GM19455 (cell line): Measurements from ENCODE around the gene CHERP.
"Not testable (repeated sequence)": the region's sequence is repeated elsewhere in the genome, so short reads cannot be mapped to it uniquely, and the experiment has no call there.

Experiments used
- ATAC-seq: cut with Tn5 transposase; IDR thresholded peaks from one replicate; pipeline ENCODE4 v1.9.1; 2021; ENCODE audit not compliant: unreplicated experiment

The CHERP gene

DNA sequence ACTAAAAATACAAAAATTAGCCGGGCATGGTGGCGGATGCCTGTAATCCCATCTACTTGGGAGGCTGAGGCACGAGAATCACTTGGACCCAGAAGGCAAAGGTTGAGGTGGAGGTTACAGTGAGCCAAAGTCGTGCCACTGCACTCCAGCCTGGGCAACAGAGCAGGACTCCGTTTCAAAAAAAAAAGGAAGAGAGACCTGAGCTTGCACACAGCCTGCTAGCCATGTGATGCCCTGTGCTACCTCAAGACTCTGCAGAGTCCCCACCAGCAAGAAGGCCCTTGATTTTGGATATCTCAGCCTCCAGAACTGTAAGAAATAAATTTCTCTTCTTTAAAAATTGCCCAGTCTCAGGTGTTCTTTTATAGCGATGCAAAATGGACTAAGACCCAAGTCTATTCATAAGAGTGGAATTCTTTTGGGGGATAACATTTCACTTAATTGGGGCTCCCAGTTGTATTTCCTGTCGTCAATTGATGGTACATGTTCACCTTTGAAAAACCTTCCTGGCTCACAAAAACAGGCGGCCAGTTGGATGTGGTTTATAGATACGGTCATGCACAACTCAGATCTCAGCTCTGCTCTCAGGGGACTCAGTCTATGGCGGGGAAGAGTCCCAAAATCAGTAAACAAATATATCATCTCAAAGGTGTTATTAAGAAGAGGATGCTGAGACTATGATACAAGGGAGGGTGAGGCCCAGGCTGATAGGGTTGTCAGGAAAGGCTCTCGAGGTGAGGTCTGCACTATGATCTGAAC is 2.4 kb upstream of the CHERP start:
- ATAC-seq: no peak

DNA sequence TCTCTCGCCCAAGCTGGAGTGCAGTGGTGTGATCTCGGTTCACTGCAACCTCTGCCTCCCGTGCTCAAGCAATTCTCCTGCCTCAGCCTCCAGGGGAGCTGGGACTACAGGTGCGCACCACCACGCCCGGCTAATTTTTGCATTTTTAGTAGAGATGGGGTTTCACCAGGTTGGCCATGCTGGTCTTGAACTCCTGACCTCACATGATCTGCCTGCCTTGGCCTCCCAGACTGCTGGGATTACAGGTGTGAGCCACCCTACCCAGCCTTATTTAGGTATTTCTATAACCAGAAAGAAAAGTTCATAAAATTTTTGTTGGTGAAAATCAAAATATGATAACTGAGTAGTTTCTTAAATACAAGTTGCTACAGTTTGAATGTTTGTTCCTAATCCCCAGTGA is 1.5 kb upstream of the CHERP start:
- not testable (repeated sequence) for ATAC-seq

DNA sequence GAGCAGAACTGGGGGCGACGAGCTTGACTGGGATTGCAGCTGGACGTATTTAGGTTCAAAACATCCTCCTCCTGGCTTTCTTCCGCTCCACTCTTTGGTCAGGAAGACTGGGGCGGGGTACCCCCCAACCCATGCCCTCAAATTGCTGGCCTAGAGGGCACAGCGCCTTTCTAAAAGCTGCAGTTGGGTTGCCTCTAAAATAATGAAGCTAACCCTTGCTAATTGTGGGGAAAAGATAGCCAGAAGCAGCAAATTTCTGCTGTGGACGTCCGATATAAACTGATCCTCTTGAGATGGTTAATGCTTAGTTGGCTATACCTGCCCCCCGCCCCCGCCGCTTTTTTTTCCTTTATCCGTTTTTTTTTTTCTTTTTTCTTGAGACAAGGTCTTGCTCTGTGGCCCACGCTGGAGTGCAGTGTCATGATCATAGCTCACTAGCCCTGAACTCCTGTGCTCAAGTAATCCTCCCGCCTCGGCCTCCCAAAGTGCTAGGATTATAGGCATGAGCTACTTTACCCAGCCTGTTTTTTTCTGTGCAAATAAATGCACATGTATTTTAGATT is 754 bp upstream of the CHERP start:
- ATAC-seq: no peak

DNA sequence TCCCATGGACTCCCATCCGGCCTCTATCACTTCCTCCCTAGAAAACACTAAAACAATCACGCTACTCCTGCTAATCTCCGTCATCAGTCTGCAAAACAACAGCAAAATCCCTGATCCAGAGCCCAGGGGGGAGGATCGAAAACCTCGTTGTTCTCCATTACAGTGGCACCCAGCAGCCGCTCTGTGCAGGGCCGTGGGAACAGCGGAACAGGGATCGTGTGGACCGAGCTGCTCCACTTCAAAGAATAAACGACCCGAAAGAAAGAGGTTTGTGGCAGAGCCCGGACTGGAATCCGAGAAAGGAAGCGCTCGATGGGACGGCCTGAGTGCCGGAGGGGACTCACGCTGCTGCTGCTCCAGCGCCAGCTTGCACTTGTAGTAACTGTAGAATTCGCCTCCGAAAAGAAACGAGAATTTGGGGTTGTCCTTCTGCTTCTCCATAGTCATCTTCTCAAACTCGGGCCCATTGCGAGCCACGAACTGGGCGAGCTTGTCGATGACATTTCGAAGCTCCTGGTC is 652 bp downstream of the CHERP start:
- peak; percentile 6 for ATAC-seq

DNA sequence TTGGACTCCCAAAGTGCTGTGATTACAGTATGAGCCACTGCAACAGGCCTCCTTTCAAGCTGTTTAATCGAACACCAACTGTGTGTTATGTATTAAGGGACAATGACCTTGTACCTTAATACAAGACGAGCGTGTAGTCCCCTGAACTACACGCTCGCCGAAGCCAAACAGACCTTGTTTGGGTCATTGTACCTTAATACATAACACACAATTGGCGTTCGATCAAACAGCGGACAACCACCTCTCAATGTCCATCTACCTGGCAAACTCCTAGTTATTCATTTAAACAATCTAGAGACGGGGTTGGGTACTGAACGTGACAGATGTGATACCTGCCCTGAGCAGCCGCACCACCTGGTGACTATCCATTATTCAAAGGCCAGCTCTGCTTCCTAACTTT is 1.3 kb downstream of the CHERP start:
- no peak for ATAC-seq

DNA sequence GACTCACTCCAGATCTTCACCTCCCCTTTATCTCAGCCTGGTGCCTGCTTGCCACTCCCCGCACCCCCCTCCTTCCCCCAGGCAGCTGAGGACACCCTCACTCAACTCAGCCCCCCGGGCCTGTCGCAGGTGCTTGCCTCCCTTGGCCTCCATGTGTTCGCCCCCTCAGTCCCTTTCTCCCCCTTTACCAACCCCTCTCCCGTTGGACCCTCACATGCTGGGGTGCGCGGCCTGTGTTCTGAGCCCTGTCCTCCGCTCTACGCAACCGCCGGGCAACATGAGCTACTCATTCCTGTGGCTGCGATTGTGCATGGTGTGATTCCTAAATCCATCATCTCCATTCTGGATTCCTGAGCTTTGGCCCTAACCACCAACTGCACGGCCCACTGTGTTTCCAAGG is 5.1 kb downstream of the CHERP start:
- no peak for ATAC-seq

DNA sequence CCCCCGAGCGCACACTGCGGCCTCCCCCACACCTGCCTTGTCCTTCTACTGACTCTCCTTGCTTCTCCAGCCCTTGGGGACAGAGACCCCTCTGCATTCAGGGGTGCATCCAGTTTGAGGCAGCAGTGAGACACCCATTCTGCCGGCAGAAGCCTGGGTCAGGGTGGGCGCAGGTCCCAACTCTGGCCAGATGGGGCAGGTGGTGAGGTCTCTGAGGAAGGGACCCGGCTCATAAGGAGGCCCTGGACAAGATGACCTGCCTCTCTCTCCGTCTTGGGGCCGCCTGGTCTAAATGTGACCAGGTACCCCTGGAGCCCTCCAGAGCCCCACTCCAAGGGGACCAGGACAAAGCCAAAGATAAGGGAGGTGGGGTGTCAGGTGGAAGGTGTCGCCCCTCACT is 6.1 kb downstream of the CHERP start:
- no peak for ATAC-seq

DNA sequence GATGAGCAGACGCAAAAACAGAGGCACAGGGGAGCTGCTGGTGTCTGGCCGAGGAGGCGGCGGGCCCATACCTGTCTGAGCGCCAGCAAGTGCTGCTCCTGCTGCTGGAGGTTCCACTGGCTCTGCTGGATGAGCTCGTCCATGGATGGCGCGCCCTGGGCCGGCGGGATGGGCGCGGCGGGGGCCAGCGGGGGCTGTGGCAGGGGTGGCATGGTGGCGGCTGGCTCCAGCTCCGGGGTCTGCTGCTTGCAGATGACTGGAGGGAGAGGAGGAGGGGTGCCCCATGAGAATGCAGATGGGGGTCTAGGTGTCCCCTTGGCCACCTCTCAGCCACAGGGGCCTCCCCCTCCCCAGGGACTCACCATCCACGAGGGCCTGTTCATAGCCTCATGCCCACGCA is 6.9 kb downstream of the CHERP start:
- ATAC-seq: no peak

DNA sequence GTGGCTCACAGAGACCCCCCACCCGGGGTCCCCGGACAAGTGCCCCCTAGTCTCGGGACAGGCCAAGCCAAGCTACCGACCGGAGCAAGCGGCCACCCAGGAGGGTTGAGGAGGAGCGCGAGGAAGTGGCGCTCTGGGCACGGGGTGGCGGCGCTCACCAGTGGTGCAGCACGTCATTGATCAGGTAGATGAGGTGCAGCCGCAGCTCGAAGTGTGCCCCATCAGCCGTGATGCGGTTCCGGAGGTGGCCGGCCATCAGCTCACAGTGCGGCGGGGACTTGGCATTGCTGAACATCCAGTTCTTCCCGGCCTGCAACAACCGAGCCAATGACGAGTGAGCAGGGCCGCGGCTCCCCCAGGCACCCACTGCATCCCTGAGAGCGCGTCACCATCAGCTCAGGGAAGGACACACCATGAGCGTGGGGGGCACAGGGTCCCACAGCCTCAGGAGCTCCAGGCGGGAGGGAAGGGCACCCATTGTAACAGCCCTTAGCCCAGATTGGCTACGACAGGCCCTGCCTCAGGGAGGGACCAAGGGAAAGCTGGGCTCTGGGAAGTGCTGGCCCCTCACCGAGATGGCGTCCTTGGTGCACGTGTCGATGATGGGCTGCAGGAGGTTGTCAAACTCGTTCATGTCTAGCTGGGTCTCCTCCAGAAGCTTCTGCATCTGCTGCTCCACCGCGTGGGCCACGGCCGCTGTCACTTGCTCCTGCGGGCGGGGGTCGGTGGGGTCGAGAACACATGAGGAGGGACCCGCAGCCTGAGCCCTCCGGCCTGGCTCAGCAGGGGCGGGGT is 9.6 kb downstream of the CHERP start:
- ATAC-seq: no peak

DNA sequence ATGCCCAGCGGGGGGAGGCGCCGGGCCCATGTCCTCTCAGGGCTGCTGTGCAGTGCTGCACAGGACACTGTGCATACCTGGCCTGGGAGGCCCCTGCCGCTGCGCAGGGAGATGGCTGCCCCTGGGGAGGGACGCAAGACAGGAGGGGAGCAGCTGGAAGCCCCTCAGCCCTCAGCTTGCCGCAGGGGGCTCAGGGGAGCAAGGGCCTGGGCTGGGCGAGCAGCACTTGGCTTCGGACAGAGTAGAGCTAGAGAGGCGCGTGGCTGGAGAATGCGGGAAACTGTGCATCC is 10.9 kb downstream of the CHERP start:
- no peak for ATAC-seq

DNA sequence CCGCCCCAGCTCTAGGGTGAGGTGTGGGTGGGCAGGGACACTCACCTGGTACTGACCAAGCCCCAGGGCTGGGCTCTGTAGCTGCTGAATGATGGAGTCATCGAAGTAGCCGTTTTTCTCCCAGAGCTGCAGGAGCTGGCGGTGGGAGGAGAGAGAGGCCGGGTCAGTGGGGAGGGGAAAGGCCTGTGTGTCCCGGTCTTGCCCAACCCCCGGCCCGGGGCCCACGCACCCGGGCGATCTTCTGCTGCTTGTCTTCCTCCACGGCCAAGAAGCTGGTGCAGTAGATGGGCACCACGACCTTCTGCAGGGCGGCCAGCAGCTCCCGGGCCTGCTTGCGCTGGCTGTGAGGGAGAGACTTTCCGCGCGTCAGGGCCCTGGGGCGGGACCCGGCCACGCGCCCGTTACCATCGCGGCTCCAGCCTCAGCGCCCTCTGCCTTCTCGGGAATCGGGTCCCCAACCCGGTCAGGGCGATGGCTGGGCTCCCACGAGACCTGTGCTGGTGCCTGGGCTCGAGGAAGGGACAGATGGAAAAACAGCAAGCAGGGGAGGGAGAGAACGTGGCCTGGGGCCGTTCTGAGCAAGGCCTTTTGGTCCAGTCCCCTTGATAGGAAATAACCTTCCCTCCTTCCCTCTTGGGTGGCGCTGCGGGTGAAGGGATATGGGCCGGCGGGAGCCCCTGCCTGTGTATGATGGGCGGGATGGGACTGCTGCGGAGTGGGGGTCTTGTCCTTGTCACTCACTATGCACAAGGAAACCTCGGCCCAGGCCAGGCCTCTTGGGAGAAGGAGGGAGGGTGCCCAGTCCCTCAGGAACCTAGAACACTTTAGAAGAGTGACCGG is 11.5 kb downstream of the CHERP start:
- no peak for ATAC-seq

DNA sequence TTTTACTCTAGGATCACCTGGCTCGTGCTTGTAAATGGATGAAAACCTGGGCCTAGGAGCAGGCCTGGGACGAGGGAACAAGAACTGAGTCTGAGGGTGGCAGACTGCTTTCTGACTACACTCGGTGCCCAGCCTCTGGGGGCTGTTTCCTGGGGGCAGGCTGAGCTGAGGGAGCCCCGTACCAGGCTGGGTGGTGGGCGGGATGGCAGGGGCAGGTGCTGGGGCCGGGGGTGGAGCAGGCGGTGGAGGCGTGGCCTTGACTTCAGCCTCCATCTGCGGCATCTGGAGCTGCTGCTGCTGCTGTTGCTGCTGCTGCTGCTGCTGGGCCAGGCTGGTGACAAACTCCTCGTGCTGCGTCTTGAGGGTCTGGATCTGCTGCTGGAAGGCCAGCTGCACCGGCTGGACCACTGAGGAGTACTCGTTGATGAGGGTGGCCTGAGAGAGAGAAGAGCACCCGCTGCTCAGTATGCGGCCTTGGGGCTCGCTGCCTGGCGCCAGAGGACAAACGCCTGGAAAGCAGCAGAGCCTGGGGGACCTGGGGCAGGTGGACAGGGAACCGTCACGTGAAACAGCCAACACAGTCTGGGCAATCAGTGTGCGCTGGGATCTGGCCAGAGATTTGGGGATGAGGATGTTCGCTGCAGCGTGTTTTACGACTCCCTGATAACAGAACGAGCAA is 12.6 kb downstream of the CHERP start:
- ATAC-seq: no peak

DNA sequence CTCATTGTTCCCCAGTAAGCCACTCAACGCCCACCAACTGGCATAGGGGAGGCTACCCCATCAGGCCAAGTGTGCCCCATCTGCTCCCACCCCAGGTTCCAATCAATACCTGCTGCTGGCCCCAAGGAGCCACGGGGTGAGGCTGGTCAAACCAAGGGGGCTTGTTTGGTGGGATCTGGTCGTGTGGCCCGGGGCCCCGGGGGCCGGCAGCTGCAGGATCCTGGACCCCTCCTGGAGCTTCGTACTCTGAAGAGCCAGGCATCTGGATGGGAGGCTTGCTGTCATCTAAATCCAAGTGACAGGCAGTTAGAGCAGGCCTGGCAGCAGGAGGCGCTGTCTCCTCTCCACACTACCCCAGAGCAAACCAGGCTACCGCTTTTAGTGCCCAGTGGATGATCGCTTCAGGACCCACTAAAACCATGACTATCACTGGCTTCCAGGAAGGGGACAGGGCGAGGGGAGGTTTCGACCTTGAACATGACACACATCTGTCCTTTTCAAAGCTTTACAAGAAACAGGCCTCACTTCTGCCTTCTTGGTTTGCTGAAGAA is 14.2 kb downstream of the CHERP start:
- ATAC-seq: no peak

DNA sequence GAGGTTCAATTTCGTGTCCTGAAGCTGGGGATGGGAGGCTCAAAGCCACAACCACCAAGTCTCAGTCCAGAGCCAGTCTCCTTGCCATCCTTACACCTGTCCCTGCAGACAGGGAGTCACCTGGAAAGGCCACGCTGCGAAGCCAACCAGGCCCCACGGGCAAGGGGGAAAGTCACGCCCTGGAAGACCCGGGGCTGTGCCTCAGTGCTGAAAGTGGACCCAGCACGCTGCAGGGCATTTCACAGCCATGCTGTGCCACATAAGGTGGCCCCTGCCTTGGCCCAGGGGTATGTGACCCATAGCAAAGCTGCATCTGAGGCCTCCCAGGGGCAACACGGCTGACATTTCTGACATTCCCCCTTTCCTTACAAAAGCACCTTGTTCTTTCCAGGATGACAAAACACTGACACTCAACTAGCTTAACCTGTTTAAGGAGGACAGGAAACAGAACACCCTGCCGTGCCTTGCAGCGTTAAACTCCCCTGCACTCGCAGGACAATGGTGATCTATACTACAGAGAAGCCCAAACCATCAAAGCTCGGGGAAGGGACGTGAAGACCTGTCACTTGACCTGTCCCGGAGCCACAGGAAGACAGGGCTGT is 14.8 kb downstream of the CHERP start:
- ATAC-seq: no peak

DNA sequence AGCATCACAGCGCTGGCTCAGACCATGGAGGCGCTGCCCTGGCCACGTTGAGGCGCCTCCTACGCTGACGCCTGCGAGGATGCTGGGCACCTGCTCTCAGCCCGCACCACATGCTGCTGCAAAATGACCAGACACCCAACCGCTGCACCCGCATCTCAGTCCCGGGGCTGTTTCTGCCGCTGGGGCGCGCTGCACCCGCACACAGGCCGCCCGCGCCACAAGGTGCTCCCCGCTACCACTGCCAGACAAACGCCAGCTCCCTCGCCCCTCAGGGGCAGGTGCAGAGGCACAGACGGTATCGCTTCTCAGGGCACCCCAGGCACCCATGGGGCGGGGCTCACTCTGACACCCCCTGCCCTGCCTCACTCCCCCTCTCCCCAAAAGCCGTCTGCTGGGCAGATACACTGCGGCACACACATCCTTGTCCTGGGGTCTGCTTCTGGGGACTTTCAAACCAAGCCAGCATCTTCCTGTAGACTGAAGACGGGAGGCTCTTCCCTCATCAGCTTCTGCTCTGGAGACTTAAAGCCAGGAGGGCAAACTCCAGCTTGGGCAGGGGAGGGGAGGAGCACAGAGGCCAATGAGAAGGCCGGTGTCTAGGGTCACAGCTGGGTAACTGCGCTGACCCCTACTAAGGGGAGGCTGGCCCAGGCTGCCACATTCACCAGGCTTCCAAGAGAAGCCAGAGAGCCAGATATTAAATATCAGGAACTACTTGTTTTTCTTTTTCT is 16.3 kb downstream of the CHERP start:
- no peak for ATAC-seq

DNA sequence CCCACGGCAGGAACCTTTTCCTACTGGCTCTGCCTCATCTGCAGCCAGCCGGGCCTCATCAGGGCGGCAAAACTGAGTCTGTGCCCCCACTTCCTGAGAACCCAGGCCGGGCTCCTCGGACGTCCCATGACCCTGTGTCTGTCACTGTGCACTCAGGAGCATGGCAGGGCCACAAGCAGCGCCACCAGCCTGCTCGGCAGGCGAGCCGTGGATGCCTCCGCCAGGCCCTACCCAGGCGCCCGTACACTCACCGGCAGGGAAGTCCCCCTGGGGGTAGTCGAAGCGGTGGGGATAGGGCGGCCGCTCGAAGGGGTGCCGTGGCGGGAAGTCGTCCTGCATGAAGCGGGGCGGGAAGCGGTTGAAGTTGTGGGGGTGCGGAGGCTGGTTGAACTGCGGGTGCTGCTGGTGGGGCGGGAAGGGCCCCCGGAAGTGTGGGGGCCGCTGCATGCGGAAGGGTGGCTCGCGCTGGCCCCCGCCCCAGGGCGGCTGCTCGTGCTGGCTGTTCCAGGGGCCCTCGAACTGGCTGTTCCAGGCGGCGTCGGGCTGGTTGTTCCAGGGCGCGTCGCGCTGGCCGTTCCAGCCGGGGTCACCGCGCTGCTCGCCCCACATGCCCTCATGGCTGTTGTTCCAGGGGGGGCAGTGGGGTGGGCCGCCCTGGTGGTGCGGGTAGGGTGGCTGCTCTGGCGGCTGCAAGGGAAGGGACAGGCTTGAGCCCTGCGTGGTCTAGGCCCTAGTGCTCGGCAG is 17.1 kb downstream of the CHERP start:
- ATAC-seq: no peak

DNA sequence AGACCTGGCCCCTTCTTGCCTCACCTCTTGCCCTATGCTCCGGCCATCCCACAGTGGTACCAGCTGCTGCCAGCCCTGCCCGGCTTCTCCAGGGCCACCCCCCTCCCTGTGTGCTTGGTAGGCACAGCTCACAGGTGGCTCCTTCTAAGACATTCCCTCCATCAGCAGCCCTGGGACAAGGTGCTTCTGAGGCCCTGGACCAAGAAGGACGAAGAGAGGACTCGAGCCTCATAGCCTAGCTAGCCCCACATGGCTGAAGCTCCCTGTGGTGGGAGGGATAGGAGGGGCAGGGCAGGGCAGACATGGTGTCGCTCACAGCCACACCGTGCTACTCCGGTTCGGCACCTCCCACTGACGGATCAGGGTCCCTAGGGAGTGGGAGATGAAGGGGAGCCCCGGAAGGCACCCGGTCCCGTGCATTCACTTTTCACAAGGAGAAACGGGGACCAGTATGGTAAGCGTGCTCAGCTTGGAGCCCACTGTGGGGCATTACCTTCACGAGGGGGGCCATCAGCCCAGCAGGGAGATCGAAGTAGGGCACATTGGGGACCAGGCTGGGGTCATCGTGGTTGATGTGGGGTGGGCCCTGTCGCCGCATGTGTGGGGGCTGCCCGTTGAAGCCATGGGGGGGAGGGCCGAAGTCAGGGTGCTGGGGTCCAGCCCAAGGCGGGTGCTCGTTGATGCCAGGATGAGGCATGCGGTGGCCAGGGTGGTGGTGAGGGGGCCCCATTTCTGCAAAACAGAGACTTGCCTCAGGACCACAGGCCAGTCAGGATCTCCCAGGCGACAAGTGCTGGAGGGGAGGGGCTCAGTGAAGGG is 19.5 kb downstream of the CHERP start:
- no peak for ATAC-seq
